Measurements from ENCODE around the gene AUNIP. TPM values are rescaled to one million over a fixed set of nuclear protein-coding genes. Genes with fewer than 3 reads are reported as not detected.

AUNIP gene, protein sequence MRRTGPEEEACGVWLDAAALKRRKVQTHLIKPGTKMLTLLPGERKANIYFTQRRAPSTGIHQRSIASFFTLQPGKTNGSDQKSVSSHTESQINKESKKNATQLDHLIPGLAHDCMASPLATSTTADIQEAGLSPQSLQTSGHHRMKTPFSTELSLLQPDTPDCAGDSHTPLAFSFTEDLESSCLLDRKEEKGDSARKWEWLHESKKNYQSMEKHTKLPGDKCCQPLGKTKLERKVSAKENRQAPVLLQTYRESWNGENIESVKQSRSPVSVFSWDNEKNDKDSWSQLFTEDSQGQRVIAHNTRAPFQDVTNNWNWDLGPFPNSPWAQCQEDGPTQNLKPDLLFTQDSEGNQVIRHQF
- total RNA-seq = 1 to 10 TPM in 1 of 2 donors, under 1 TPM in 1; 0.32 to 4.3 TPM

DNA sequence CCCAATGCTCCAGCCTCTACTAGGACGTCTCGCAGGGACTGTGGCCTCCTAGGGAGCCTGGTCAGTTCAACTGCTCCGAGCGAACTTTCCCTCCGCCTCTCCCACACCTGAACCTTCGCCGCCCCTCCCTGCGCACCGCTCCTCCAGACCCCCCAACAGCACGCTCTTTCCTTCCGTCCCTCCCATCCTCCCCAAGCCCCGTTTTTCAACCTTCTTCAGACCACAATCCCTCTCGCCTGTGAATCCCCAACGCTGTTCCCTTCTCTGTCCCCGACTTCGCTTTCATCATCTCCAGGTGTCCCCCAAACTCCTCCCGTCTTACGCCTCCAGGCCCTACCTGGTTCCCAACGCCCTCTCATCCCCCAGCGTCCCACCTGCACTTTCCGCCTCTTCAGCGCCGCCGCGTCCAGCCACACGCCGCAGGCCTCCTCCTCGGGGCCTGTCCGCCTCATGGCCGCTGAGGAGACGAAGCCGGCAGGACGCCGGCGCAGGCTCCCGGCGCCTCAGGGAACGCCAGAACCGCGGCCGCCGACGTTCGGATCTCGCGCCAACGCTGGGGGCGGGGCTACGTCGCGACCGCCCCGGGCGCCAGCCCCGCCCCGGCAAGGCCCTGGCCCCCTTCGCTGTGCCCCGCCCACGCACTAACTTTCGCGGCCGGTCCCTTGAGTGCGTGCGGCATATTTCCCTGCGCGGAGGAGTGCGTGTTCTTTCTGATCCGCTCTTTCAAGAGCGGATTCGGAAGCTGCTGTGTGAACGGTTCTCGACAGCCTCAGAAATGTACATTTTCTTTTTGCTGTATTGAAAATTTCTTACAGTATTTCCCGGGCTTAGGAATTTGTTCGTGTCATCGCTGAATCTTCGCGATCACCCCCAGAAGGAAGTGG is at the start of gene AUNIP:
AUNIP (minus strand) TSS at position 552 of the 884 bp plus-strand sequence; CDS start at position 452, 100 bp downstream.
- intact Hi-C loops (cut with DNase I) = no loop called here
- TF ChIP-seq POLR2A (IDR thresholded peaks at IDR 0.05) (peak; percentile 74), POLR2AphosphoS5 (IDR thresholded peaks at IDR 0.05) (peak; percentile 77)
- TF ChIP-seq, protein P1, sequence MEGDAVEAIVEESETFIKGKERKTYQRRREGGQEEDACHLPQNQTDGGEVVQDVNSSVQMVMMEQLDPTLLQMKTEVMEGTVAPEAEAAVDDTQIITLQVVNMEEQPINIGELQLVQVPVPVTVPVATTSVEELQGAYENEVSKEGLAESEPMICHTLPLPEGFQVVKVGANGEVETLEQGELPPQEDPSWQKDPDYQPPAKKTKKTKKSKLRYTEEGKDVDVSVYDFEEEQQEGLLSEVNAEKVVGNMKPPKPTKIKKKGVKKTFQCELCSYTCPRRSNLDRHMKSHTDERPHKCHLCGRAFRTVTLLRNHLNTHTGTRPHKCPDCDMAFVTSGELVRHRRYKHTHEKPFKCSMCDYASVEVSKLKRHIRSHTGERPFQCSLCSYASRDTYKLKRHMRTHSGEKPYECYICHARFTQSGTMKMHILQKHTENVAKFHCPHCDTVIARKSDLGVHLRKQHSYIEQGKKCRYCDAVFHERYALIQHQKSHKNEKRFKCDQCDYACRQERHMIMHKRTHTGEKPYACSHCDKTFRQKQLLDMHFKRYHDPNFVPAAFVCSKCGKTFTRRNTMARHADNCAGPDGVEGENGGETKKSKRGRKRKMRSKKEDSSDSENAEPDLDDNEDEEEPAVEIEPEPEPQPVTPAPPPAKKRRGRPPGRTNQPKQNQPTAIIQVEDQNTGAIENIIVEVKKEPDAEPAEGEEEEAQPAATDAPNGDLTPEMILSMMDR (IDR thresholded peaks at IDR 0.05) = no peak
- Histone ChIP-seq H3K9me3 (no peaks in the 10 kb centered on the region), H3K27ac (peak within 1 kb of the TSS; percentile 70 to 71), H3K4me1 (replicated peaks) (peaks cover 7% of the 10 kb centered on the region), H3K4me3 (peak within 1 kb of the TSS; percentile 34 to 41), H3K36me3 (no peaks in the 10 kb centered on the region), H3K27me3 (replicated peaks; ENCODE audit: insufficient read depth) (no peaks in the 10 kb centered on the region)
- DNase-seq (ENCODE audit: low spot score) = peak; percentile 77
- 2% methylated on average over 63 of the region's 77 CpGs for WGBS

DNA sequence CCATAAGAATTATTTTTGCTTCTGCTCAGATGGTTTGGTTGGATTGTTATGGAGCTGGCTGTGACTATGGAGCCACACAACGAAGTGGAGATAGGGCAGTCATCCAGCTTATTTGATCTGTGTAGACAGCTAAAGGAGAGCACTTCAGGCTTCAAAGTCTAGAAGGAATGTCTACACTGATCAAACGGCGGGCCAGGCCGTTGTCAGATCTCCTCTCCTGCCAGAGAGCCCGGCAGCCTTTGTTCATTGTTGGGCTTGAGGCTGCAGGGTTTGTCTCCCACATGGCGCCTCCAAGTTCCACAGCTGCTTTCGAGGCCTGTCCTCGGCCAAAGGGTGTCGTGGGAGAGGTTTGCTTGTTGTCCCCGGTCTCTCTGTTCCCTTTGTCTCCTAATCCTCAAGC is 49.8 kb upstream of the AUNIP start:
- intact Hi-C loops (cut with DNase I) = no loop called here
- WGBS = 42% methylated on average over 10 of the region's 10 CpGs

DNA sequence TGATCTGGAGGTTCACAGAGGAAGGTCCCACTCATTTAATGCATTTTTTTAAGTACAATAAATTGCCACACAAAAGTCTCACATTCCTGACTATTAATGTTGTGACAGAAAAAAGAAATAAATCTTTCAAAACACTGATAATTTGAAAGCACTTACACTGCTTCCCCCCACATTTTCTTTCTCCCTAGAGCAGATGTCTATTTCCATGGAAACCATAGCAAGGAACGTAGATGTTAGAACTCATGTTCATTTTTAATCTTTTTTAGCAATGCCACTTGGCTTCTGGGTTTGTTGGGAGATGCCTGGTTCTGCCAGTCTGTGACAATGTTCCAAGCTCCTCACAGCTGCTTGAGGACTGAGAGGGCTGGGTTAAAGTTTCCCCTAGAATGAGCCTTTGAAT is 48.9 kb upstream of the AUNIP start:
- Histone ChIP-seq H3K27me3 (replicated peaks; ENCODE audit: insufficient read depth) (no peaks in the 10 kb centered on the region), H3K4me3 (no peak overlapping the region), H3K9me3 (no peaks in the 10 kb centered on the region), H3K4me1 (replicated peaks) (peaks cover 7% of the 10 kb centered on the region), H3K27ac (no peak overlapping the region), H3K36me3 (no peaks in the 10 kb centered on the region)
- 67% methylated on average over 1 of the region's 1 CpG for WGBS
- intact Hi-C loops (cut with DNase I) = no loop called here
- DNase-seq (ENCODE audit: low spot score) = no peak
- no peak for TF ChIP-seq POLR2AphosphoS5 (IDR thresholded peaks at IDR 0.05)
- TF ChIP-seq, protein P1 (IDR thresholded peaks at IDR 0.05) = no peak
- TF ChIP-seq POLR2A (IDR thresholded peaks at IDR 0.05) = no peak

More for the DNA sequence above, 49.8 kb upstream of the AUNIP start:
- Histone ChIP-seq H3K9me3 (no peaks in the 10 kb centered on the region), H3K36me3 (no peaks in the 10 kb centered on the region), H3K4me1 (replicated peaks) (peaks cover 7% of the 10 kb centered on the region), H3K27me3 (replicated peaks; ENCODE audit: insufficient read depth) (no peaks in the 10 kb centered on the region), H3K4me3 (no peak overlapping the region), H3K27ac (no peak overlapping the region)
- DNase-seq (ENCODE audit: low spot score) = no peak
- TF ChIP-seq, protein P1 (IDR thresholded peaks at IDR 0.05) = no peak
- TF ChIP-seq POLR2AphosphoS5 (IDR thresholded peaks at IDR 0.05) (no peak), POLR2A (IDR thresholded peaks at IDR 0.05) (no peak)

DNA sequence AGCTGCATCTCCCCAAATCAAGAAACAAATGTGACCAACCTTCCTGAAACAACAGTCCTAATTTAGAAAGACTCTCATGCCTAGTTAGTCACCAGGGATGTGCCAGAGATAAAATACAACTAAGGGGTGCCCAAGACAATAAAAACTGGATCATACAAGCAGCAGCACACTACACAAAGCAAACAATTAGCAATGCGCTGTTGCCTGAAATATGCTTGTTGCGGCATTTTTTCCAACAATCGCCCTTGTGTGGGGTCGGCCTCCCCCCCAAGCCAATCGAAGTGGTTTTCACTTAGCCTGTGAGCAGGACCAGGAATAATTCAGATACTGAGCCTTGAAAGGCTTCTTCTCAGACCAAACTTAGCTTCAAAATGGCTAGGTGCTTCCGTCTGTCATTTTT is 48.3 kb upstream of the AUNIP start:
- H3K27ac ChIP-seq = no peak overlapping the region
- H3K27me3 ChIP-seq (replicated peaks; ENCODE audit: insufficient read depth) = no peaks in the 10 kb centered on the region
- WGBS = 86% methylated on average over 6 of the region's 6 CpGs
- H3K36me3 ChIP-seq = no peaks in the 10 kb centered on the region
- DNase-seq (ENCODE audit: low spot score) = no peak
- intact Hi-C loops (cut with DNase I) = no loop called here
- TF ChIP-seq POLR2AphosphoS5 (IDR thresholded peaks at IDR 0.05) (no peak), POLR2A (IDR thresholded peaks at IDR 0.05) (no peak)
- TF ChIP-seq, protein P1 (IDR thresholded peaks at IDR 0.05) = no peak
- H3K4me3 ChIP-seq = no peak overlapping the region
- peaks cover 7% of the 10 kb centered on the region for H3K4me1 ChIP-seq (replicated peaks)
- no peaks in the 10 kb centered on the region for H3K9me3 ChIP-seq

Data from prostate gland (tissue), 2 donors.